Left renal pelvis (tissue), 4 donors: Measurements from ENCODE around the gene ELAC1. TPM values are rescaled to one million over a fixed set of nuclear protein-coding genes. Genes with fewer than 3 reads are reported as not detected.

ENCODE experiments used
- DNase-seq, 4 donors: peaks; one replicate each; pipeline ENCODE4 v3.0.0-alpha.2; 2013; ENCODE audit warnings: low read depth in 4 of 4, low spot score in 3 of 4
- polyA plus RNA-seq, 4 donors: library from polyadenylated mRNA; unstranded; fragments of 120-200 nt; gene quantifications; one replicate each; pipeline ENCODE4 v1.2.1, GENCODE V29; 2013; ENCODE audit not compliant: insufficient read length in 4 of 4

ELAC1 gene
- polyA plus RNA-seq, 4 donors, result 13.0 to 18.6 (median 15.5) TPM

- DNase-seq, result no peak
Observed at GRCh38 chr18:51012441-51012840, 44.6 kb downstream of the ELAC1 start.

DNA sequence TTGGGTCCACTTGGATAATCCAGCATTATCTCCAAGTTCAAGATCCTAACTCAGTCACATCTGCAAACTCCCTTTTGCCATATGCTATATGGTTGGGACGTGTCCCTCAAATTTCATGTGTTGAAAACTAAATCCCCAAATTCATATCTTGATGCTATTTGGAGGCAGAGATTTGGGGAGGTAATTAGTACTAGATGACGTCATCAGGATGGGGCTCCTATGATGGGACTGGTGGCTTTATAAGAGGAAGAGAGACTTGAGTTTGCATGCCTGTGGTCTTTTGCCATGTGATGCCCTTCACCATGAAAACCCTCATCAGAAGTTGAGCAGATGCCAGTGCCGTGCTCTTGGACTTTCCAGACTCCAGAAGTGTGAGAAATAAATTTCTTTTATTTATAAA, 45.4 kb downstream of the ELAC1 start:
- DNase-seq, result no peak

DNA sequence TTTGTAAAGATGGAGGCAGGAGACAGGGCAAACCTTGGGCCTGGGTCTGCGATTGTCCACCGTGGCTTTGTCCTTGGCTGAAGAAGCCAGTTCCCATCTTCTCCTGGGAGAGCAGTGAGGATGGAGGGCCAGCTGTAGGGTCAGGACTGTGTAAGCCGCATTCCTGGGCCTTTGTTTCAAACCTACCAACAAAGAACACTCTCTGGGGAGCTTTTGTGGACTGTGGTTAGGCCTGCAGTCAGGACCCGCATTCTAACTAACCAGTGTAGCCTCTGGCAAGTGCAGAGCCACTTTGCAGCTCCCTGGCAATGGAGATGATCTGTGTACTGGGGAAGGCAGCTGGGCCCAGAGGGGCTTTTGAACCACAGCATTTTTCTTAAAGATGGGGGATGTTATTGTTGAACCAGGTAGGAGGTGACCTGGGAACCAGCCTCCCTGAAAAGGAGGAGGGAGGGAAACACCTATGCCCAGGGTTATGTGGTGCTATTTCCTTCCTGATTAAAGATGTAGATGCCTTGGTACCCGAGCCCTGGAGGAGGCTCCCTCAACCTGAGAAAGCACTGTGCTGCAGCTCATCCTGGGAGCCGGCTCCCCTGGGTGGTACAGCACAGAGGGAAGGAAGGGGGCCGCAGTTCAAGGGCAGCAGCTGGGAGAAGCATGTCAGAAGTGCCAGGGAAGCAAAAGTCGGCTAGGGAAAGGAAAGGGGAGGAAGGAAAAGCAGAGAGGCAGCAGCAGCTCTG, 49.5 kb downstream of the ELAC1 start:
- no peak for DNase-seq

GRCh38 chr18:51020536-51020935, 52.7 kb downstream of the ELAC1 start:
- DNase-seq, result no peak

- no peak for DNase-seq
Observed at GRCh38 chr18:51021226-51021965, 53.6 kb downstream of the ELAC1 start.

DNA sequence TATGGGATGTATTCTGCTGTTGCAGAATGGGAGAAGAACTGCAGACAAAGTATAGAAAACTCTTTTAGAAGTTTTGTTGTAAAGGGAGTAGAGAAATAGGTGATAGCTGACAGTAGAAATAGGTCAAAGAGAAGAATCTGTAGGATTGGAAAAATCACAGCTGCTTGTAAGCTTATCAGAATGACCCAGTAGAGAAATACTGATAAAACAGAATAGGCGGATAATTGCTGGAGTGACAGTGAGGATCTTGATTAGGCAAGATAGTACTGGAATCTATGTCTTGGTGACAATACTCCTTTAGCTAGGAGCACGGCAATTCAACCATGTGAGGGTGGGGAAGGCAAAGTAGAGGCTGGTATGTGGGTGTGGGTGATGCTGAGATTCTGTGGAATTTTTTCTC, 57.7 kb downstream of the ELAC1 start:
- no peak for DNase-seq

DNA sequence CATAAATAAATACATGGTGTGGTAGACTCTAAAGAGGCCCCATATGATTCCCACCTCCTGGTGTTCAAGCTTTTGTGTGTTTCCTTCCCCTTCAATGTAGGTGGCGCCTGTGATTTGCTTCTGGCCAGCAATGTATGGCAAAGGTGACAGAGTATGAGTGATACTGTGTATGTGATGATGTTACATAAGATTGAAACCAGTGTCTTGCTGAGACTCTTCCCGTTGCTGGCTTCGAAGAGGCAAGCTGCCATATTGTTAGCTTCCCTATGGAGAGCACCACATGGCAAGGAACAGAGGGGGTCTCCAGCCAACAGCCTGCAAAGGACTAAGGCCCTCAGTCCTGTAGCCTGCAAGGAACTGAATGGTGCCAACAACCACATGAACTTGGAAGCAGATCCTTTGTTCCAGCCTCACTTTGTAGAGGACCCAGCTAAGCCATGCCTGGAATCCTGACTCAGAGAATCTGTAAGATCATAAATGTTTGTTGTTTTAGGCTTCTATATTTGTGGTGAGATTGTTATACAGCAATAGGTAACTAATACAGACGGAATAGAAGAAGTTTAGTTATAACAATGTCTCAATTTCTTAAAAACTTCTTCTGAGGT, 60.5 kb downstream of the ELAC1 start:
- DNase-seq, result no peak

GRCh38 chr18:51029378-51029693, 61.5 kb downstream of the ELAC1 start:
- no peak for DNase-seq

- peak; percentile 86 to 94 (median 93) for DNase-seq
Observed at GRCh38 chr18:51029694-51030536, 62.1 kb downstream of the ELAC1 start, which contains the start of gene SMAD4. Gene SMAD4 (plus strand): TSS chr18:51030213. CDS start chr18:51047047, 16,834 bp downstream.

DNA sequence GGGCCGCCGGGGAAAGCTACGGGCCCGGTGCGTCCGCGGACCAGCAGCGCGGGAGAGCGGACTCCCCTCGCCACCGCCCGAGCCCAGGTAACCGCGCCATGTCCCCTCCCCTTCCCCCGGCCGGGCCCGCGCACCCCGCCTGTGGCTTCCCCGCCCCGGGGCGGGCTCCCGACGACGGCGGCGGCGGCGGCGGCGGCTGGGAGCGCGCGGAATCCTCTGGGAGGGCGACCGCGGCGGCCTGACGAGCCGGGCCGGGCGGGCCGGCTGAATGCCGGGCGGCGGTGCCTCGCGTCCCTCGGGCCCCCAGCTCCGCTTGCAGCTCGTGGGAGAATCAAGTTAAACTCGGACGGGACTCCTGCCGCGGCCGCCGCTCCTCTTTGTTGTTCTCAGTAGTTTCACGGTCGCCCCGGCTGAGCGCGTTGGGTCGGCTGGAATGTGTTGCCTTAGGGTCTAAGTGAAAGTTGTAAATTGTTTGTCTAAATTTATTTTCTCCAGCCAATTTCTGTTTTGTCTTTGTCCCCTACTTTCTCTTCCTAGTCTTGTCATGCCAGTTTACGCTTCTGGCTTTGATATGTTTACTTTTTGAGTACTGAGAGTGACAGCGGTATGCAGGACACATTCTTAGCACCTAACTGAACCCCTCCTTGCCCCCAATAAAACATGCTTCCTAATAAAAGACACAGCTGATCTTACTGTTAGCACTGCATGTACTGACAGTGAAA, 62.9 kb downstream of the ELAC1 start:
- DNase-seq, result peak in 1 of 4 donors; percentile 20

GRCh38 chr18:51032193-51032592, 64.4 kb downstream of the ELAC1 start:
- no peak for DNase-seq

GRCh38 chr18:51037230-51037629, 69.4 kb downstream of the ELAC1 start:
- no peak for DNase-seq

Other genes with a start within 250 kb of the ELAC1 start
- gene MRO, start 148.0 kb upstream of the ELAC1 start, polyA plus RNA-seq, result 1 to 10 TPM; 1.0 to 3.0 (median 2.2) TPM
- 10 to 100 TPM; 34.3 to 43.0 (median 37.0) TPM for gene ME2, start 88.9 kb upstream of the ELAC1 start, polyA plus RNA-seq
- 100 to 1,000 TPM; 155 to 189 (median 170) TPM for gene SMAD4, start 62.2 kb downstream of the ELAC1 start, polyA plus RNA-seq
- 10 to 100 TPM; 65.0 to 92.6 (median 74.6) TPM for gene MEX3C, start 229.6 kb downstream of the ELAC1 start, polyA plus RNA-seq